NCI-H526 treated with DMSO at 0.1 percent for 48 hours (cell line): ENCODE results near the gene SHBG.
"Not testable (repeated sequence)": the region's sequence is repeated elsewhere in the genome, so short reads cannot be mapped to it uniquely, and the experiment has no call there.

Source experiments
- DNase-seq: peaks from one replicate; lab custom pipeline; 2025; lab: John Stamatoyannopoulos, UW

Gene SHBG

GRCh38 chr17:7611635-7612293 is 18.2 kb upstream of the SHBG start:
- no peak for DNase-seq

- DNase-seq: no peak
These were observed 17.7 kb upstream of the SHBG start for GRCh38 chr17:7612294-7612640.

DNA sequence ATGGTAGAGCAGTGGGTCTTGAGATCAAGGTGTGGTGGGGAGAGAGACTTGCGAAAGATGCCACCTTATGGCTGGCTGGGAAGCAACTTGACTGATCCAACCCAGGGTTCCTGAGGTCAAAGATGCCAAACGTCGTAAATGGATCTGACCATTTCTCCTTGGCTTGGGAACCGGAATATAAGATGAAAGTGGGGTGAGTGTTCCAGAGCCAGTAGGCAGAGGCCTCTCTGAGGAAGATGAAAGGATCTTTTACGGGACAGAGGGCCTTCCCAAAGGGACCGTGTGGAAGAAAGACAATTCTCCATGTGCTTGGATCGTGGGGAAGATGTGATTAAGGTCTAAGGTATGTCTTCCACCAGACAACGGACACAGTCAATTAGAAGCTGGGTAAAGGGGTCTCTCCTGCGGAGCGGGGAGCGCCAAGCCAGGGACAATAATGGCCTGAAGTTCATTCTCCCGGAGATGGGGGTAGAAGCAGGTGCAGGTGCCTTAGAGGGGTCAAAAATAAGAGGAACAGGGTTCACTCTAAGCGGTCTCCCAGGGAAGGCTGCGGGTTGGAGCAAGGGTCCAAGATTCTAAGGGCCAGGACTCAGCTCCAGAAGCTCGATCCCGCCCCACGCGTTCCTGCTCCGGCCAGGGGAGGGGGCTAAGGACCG is 16.0 kb upstream of the SHBG start:
- DNase-seq: no peak

- DNase-seq: peak; percentile 99
These were observed 15.3 kb upstream of the SHBG start, which contains the start of gene FXR2 for GRCh38 chr17:7614425-7615264. TSS of gene FXR2 (minus strand) at chr17:7614897. CDS start at chr17:7614532, 365 bp downstream.

DNA sequence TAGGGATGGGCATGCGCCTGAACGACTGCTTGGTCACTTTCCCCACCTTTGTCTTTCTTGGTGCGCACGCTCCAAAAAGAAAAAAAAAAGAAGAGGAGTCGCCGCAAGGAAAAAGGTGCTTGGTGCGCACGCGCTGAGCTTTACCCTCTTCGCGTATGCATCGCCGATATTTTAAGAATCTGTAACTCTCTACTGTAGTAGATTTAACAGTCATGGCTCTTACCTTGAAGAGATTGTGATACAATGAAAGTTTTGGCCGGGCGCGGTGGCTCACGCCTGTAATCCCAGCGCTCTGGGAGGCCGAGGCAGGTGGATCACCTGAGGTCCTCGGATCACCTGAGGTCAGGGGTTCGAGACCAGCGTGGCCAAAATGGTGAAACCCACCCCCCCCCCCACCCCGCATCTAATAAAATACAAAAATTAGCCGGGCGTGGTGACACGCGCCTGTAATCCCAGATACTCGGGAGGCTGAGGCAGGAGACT is 14.6 kb upstream of the SHBG start:
- no peak for DNase-seq

DNA sequence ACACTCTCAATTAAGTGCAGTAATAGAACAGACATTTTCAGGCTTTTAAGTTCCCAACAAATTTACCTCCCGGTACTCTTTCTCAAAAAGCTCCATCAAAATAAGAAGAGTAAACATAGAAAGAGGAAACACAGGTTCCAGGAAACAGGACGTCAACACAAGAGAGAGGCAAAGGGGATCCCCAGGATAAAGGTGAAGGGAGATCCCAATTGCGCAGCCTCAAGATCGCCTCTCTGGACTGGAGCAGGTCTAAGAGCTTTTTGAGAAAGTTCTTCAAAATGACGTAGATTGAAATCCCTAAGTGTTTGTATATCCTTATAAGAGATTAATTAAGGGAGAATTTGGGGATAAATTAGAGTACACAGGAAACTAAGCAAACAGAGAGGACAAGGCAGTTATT is 11.3 kb upstream of the SHBG start:
- no peak for DNase-seq

DNA sequence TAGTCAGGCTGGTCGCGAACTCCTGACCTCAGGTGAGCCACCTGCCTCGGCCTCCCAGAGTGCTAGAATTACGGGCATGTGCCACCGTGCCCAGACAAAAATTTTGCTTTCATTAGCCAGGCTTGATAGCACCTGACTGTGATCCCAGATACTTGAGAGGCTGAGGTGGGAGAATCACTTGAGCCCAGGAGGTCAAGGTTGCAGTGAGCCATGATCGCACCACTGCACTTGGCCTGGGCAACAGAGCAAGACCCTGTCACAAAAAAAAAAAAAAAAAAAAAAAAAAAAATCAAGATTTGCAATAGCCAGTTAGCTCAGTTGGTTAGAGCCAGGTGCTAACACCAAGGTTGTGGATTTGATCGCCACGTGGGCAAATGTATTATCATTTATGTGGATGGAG is 9.1 kb upstream of the SHBG start:
- DNase-seq: no peak

DNA sequence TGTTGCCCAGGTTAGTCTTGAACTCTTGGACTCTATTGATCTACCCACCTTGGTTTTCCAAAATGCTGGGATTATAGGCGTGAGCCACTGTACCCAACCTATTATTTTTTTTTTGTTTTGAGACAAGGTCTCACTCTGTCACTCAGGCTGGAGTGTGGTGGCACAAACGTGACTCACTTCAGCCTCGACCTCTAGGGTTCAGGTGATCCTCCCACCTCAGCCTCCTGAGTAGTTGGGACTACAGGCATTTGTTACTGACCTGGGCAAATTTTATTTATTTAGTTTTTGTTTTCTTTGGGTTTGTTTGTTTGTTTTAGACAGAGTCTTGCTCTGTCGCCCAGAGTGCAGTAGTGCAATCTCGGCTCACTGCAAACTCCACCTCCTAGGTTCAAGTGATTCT is 6.3 kb upstream of the SHBG start:
- no peak for DNase-seq

GRCh38 chr17:7625749-7626148 is 4.2 kb upstream of the SHBG start:
- not testable (repeated sequence) for DNase-seq

GRCh38 chr17:7626307-7626706 is 3.6 kb upstream of the SHBG start:
- DNase-seq: no peak

- DNase-seq: no peak
These were observed 3.0 kb upstream of the SHBG start for GRCh38 chr17:7626956-7627249.

DNA sequence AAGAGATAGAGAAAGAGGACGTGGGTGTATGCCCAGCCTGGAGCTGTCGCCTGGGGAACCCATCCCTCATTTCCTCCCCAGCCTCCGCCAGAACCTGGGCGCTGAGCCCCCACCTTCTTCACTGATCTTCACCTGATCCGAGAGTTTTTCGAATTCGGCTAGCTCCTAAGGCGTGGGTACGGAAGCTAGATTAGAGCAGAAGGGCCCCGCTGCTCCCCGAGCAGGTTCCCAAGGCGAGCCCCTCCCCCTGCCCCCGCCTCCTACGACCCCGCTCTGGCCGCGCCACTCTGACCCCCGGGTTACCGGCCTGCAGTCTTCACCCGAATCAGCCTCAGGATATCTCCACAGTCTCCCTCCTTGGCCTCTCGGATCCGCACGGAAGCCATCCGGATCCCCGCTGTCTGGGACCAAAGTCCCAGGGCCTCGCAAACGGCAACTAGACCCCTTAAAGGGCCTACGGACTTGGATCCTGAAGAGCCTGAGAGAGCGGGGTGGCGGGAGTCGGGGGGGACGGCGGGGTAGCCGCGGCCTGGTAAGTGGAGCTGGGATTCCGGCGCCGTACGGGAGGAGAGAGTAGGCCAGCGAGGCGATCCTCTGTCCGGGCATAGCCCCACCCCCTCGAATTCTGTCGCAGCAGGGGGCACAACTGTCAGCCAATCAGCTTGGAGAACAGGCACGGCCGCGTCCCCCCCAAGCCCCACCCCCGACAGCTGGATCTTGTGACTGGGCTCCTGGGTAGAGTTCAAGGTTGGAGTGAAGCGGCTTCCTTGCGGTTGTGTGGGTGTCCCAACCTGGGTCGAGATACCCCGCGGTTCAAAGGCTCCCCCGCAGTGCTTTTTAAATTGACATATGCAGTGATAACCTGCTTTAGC is 2.4 kb upstream of the SHBG start, which contains the start of gene SAT2:
SAT2 (minus strand) TSS at position 572 of the 872 bp plus-strand sequence; CDS start at position 386, 186 bp downstream.
- peak; percentile 69 for DNase-seq

GRCh38 chr17:7631398-7632380 is 1.8 kb downstream of the SHBG start:
- DNase-seq: no peak

GRCh38 chr17:7632492-7632894 is 2.6 kb downstream of the SHBG start:
- no peak for DNase-seq

DNA sequence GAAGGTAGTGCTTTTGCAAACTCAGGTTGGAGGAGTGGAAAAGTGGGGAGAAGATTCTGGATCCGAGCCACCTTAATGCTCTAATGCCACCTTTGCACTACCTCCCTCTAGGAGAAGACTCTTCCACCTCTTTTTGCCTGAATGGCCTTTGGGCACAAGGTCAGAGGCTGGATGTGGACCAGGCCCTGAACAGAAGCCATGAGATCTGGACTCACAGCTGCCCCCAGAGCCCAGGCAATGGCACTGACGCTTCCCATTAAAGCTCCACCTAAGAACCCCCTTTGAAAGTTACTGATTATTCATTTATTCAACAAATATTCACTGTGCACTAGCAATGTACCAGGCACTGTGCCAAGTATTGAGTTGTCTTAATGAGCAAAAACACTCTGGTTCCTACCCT is 3.2 kb downstream of the SHBG start:
- no peak for DNase-seq

DNA sequence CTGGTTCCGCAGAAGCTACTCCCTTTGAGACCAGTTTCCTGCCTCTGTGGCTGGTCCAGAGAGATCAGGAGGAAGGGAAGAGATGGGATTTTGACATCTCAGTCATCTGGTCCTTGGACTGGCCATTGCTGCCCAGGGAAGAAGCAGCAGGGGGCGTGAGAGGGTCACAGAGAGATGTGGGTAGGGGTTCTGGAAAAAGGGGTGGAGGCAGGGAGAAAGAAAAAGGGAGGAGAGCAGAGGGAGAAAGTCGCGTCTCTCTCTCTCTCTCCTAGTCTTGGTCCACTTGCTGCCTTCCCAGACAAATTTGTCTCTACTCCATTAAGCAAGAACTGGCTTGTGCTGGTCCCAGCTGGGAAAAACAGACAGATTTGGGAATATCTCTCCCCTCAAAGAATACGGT is 4.4 kb downstream of the SHBG start:
- no peak for DNase-seq

DNA sequence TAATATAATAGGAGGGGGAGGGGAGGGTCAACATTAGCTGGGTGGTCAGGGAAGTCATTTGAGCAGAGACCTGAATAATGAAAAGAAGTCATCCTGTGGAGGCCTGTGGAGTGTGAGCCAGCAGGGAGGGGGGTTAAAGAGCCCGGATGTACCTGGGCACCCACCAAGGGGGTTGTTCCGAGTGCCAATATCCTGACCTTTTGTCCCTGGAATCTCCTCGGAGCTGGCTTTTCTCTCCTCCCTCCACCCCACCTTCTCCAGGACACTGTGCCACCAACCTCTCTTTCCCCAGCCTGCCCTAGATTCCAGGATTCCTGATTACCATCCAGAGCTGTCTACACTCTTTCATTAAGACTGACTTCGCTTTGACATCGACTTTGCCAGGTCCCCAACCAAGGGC is 6.2 kb downstream of the SHBG start:
- no peak for DNase-seq

GRCh38 chr17:7640783-7641182 is 10.8 kb downstream of the SHBG start:
- DNase-seq: no peak

- not testable (repeated sequence) for DNase-seq
These were observed 11.7 kb downstream of the SHBG start for GRCh38 chr17:7641635-7642034.

GRCh38 chr17:7644775-7645174 is 14.8 kb downstream of the SHBG start:
- DNase-seq: no peak

DNA sequence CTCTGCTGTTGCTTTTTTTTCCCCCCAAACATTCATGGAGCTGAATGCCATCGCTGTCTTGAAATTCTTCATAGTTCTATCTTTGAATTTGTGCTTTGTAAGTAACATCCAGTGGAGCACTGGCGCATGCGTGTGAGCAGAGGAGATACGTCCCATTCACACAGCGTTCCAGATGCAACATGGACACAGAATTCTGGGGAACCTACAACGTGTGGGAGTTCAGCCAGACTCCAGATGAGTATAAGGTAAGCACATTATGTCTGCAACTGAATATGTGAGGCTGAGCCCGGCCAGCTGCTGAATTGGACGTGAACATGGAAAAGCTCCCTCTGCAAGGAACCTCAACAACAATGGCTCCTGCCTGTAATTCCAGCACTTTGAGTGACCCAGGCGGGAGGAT is 16.5 kb downstream of the SHBG start:
- DNase-seq: no peak
